ENCODE data around the gene PRKG1.

GRCh38 chr10:51892313-51892712 is 818.0 kb downstream of the PRKG1 start:
- TF ChIP-seq CTCF (conservative IDR thresholded peaks at IDR 0.05; ENCODE audit: low read depth, low read length) (no peak), RFX5 (IDR thresholded peaks at IDR 0.05; ENCODE audit: low read depth, low read length) (no peak), POLR2A (IDR thresholded peaks at IDR 0.05; ENCODE audit: low read depth, low read length) (no peak), FOS (IDR thresholded peaks at IDR 0.05; ENCODE audit: low read depth, low read length) (no peak), RCOR1 (IDR thresholded peaks at IDR 0.05; ENCODE audit: insufficient replicate concordance, low read length) (no peak), RAD21 (IDR thresholded peaks at IDR 0.05; ENCODE audit: low read length) (no peak), CHD1 (IDR thresholded peaks at IDR 0.05; ENCODE audit: low read depth, low read length) (no peak), NFE2L2 (IDR thresholded peaks at IDR 0.05; ENCODE audit: low read depth, low read length) (no peak), MAZ (IDR thresholded peaks at IDR 0.05; ENCODE audit: borderline replicate concordance, low read depth, low read length) (no peak)
